SK-N-SH treated with all-trans-retinoic acid at 6 μM for 48 hours (cell line): ENCODE results near the gene DDX10.
"Not testable (repeated sequence)": the region's sequence is repeated elsewhere in the genome, so short reads cannot be mapped to it uniquely, and the experiment has no call there.

Source experiments
- ATAC-seq: fragments of 200-7000 bp; cut with Tn5 transposase; 3 replicates; pipeline ENCODE4 v1.9.1; 2020; ENCODE audit warnings: mild to moderate bottlenecking, moderate library complexity
- ARNTL ChIP-seq: fragments of 450-650 bp; formaldehyde crosslinking; IDR thresholded peaks from 2 replicates; pipeline ENCODE4 v1.5.0; 2020; ENCODE audit warnings: low read depth, mild to moderate bottlenecking, moderate library complexity, borderline replicate concordance
- CREB5 ChIP-seq: fragments of 250-450 bp; sonication (Bioruptor Pico); IDR thresholded peaks from 2 replicates; pipeline ENCODE4 v1.5.1; 2020; ENCODE audit warnings: low read depth, mild to moderate bottlenecking, moderate library complexity
- CSRNP3 ChIP-seq: fragments of 250-450 bp; sonication (Bioruptor Pico); IDR thresholded peaks from 2 replicates; pipeline ENCODE4 v1.5.1; 2021; ENCODE audit warnings: mild to moderate bottlenecking, moderate library complexity
- ESRRG ChIP-seq: fragments of 250-450 bp; sonication (Bioruptor Pico); IDR thresholded peaks from 2 replicates; pipeline ENCODE4 v1.6.1; 2021; ENCODE audit warnings: mild to moderate bottlenecking
- GLIS3 ChIP-seq: fragments of 250-450 bp; sonication (Bioruptor Pico); IDR thresholded peaks from 2 replicates; pipeline ENCODE4 v1.5.0; 2020; ENCODE audit warnings: mild to moderate bottlenecking, moderate library complexity
- ISL1 ChIP-seq: fragments of 250-450 bp; sonication (Bioruptor Pico); IDR thresholded peaks from 2 replicates; pipeline ENCODE4 v2.1.2; 2022; ENCODE audit warnings: mild to moderate bottlenecking, moderate library complexity
- OSR1 ChIP-seq: fragments of 250-450 bp; sonication (Bioruptor Pico); IDR thresholded peaks from 2 replicates; pipeline ENCODE4 v1.8.0; 2022; ENCODE audit warnings: moderate library complexity, mild to moderate bottlenecking, inconsistent platforms
- PATZ1 ChIP-seq: fragments of 250-450 bp; sonication (Bioruptor Pico); IDR thresholded peaks from 2 replicates; pipeline ENCODE4 v1.8.0; 2020; ENCODE audit warnings: mild to moderate bottlenecking, moderate library complexity, borderline replicate concordance
- PPARA ChIP-seq: fragments of 250-450 bp; sonication (Bioruptor Pico); IDR thresholded peaks from 2 replicates; pipeline ENCODE4 v1.5.0; 2020; ENCODE audit warnings: mild to moderate bottlenecking, borderline replicate concordance
- SNAI2 ChIP-seq: fragments of 250-450 bp; sonication (Bioruptor Pico); IDR thresholded peaks from 2 replicates; pipeline ENCODE4 v1.5.0; 2020; ENCODE audit warnings: mild to moderate bottlenecking, moderate library complexity
- TCF4 ChIP-seq: fragments of 250-450 bp; sonication (Bioruptor Pico); IDR thresholded peaks from 2 replicates; pipeline ENCODE4 v1.8.0; 2021; ENCODE audit warnings: mild to moderate bottlenecking, moderate library complexity, borderline replicate concordance
- TOX ChIP-seq: fragments of 250-450 bp; sonication (Bioruptor Pico); IDR thresholded peaks from 2 replicates; pipeline ENCODE4 v1.8.0; 2021; ENCODE audit warnings: mild to moderate bottlenecking, moderate library complexity, borderline replicate concordance
- ZFP30 ChIP-seq: fragments of 450-650 bp; formaldehyde crosslinking; IDR thresholded peaks from 2 replicates; pipeline ENCODE4 v1.5.0; 2022; ENCODE audit warnings: mild to moderate bottlenecking, moderate library complexity
- ZNF565 ChIP-seq: fragments of 450-650 bp; formaldehyde crosslinking; conservative IDR thresholded peaks from 2 replicates; pipeline ENCODE4 v1.5.0; 2020; ENCODE audit warnings: low read depth, mild to moderate bottlenecking, moderate library complexity
- ZNF70 ChIP-seq: fragments of 450-650 bp; formaldehyde crosslinking; IDR thresholded peaks from 2 replicates; pipeline ENCODE4 v1.5.0; 2020; ENCODE audit warnings: mild to moderate bottlenecking, moderate library complexity
- ZNF8 ChIP-seq: fragments of 450-650 bp; formaldehyde crosslinking; IDR thresholded peaks from 2 replicates; pipeline ENCODE4 v1.5.0; 2020; ENCODE audit warnings: mild to moderate bottlenecking, moderate library complexity
- TF ChIP-seq, protein P1 (sequence below): fragments of 250-450 bp; sonication (Bioruptor Pico); IDR thresholded peaks from 2 replicates; pipeline ENCODE4 v1.5.0; 2020; ENCODE audit warnings: mild to moderate bottlenecking, moderate library complexity

Gene DDX10

GRCh38 chr11:108641752-108642151 lies 23.1 kb upstream of the DDX10 start:
- ATAC-seq, result not testable (repeated sequence)

DNA sequence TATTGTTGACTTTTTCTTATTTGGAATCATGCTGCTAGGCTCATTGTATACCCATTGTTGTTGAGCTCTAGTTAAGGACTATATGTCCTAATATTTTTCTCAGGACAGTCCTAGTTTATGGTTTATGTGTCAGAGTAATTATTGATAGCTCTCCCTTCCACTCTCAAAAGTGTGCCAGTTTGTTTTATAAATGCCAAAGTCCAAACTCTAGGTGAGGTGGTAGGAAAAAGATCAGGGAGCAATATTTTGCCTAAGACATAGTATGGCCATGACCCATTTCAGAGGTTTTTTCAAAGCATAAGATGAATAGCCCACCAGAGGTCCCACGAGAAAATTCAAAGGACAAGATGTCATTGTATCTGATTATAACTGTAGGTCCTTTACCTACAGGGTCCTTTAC lies 20.9 kb upstream of the DDX10 start:
- no peak for TF ChIP-seq PATZ1 (CRISPR knock-in tag)
- TF ChIP-seq GLIS3 (CRISPR knock-in tag), result no peak
- TF ChIP-seq, protein P1, sequence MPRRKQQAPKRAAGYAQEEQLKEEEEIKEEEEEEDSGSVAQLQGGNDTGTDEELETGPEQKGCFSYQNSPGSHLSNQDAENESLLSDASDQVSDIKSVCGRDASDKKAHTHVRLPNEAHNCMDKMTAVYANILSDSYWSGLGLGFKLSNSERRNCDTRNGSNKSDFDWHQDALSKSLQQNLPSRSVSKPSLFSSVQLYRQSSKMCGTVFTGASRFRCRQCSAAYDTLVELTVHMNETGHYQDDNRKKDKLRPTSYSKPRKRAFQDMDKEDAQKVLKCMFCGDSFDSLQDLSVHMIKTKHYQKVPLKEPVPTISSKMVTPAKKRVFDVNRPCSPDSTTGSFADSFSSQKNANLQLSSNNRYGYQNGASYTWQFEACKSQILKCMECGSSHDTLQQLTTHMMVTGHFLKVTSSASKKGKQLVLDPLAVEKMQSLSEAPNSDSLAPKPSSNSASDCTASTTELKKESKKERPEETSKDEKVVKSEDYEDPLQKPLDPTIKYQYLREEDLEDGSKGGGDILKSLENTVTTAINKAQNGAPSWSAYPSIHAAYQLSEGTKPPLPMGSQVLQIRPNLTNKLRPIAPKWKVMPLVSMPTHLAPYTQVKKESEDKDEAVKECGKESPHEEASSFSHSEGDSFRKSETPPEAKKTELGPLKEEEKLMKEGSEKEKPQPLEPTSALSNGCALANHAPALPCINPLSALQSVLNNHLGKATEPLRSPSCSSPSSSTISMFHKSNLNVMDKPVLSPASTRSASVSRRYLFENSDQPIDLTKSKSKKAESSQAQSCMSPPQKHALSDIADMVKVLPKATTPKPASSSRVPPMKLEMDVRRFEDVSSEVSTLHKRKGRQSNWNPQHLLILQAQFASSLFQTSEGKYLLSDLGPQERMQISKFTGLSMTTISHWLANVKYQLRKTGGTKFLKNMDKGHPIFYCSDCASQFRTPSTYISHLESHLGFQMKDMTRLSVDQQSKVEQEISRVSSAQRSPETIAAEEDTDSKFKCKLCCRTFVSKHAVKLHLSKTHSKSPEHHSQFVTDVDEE (CRISPR knock-in tag), result no peak
- ATAC-seq, result no peak

GRCh38 chr11:108645970-108646369 lies 18.9 kb upstream of the DDX10 start:
- TF ChIP-seq CREB5 (CRISPR knock-in tag), result no peak
- TF ChIP-seq SNAI2 (CRISPR knock-in tag), result no peak
- no peak for TF ChIP-seq ZNF565 (CRISPR knock-in tag)
- TF ChIP-seq PATZ1 (CRISPR knock-in tag), result no peak
- TF ChIP-seq ISL1, result no peak
- TF ChIP-seq PPARA (CRISPR knock-in tag), result no peak
- no peak for TF ChIP-seq ZNF70 (CRISPR knock-in tag)
- no peak for ATAC-seq

GRCh38 chr11:108647387-108647700 lies 17.5 kb upstream of the DDX10 start:
- no peak for ATAC-seq
- TF ChIP-seq OSR1 (CRISPR knock-in tag) (no peak), TOX (CRISPR knock-in tag) (no peak), ZNF70 (CRISPR knock-in tag) (no peak), PPARA (CRISPR knock-in tag) (no peak), ISL1 (no peak), ZFP30 (CRISPR knock-in tag) (no peak), TCF4 (CRISPR knock-in tag) (no peak), ZNF8 (CRISPR knock-in tag) (no peak), ESRRG (CRISPR knock-in tag) (no peak), CREB5 (CRISPR knock-in tag) (no peak), ZNF565 (CRISPR knock-in tag) (no peak), CSRNP3 (CRISPR knock-in tag) (no peak), SNAI2 (CRISPR knock-in tag) (no peak), ARNTL (CRISPR knock-in tag) (no peak), GLIS3 (CRISPR knock-in tag) (no peak), PATZ1 (CRISPR knock-in tag) (no peak)
- TF ChIP-seq, protein P1 (CRISPR knock-in tag), result no peak
